ENCODE measurements around the gene FOXA3.
"Not testable (repeated sequence)": the region's sequence is repeated elsewhere in the genome, so short reads cannot be mapped to it uniquely, and the experiment has no call there.

- TF ChIP-seq CTCF (conservative IDR thresholded peaks at IDR 0.05; ENCODE audit: low read depth, low read length); EZH2 (IDR thresholded peaks at IDR 0.05; ENCODE audit: borderline replicate concordance, low read depth, low read length, poor library complexity, severe bottlenecking): not testable (repeated sequence)
Measured at GRCh38 chr19:45895983-45896599, 32.0 kb downstream of the FOXA3 start.
